ENCODE data around the gene S100A9.
A peak's percentile ranks its signal among the peaks of the same experiment; 100 is the strongest.
"Not testable (repeated sequence)": the region's sequence is repeated elsewhere in the genome, so short reads cannot be mapped to it uniquely, and the experiment has no call there.

S100A9 gene

GRCh38 chr1:153389973-153390879 is 32.6 kb downstream of the S100A9 start:
- DNase-seq (ENCODE audit: low read depth): no peak

DNA sequence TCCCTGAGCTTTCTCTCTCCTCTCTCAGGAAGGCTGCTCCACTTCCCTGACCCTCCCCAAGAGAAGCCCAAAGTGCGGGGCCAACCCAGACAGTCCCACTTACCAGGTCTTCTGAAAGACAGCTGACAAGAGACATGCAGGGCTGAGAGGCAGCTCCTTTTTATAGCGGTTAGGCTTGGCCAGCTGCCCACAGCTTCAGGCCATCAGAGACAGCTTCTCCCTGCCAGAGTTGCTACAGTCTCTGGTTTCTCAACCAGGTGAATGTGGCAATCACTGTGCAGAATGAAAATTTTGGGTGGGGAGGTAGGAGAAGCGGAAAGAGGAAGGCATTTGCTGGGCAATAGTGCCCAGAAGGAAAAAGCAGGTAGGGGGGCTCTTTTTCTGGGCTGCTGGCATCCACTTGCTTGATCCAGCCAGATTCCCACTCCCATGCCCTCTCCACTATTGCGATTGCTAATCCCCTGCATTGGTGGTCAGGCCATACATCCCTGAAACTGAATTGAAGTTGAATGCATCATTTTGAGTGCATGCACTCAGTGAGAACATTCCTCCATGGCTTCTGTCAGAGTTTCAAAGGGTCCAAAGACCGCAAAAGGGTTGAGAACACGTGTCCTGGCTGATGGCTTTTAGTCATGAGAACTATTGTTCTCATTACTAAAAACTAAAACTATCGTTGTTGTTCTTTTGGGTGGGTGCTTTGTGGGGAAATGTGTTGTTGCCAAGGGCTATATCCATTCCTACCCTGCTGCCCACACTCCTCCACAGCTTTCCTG is 33.5 kb downstream of the S100A9 start, which contains the start of gene S100A8:
Gene S100A8 (minus strand): TSS at position 136 of the 773 bp plus-strand sequence. CDS start 538 bp downstream, outside the sequence.
- no peak for DNase-seq (ENCODE audit: low read depth)

- no peak for DNase-seq (ENCODE audit: low read depth)
Observed at GRCh38 chr1:153392258-153392657, 34.6 kb downstream of the S100A9 start.

GRCh38 chr1:153392822-153393221 is 35.2 kb downstream of the S100A9 start:
- DNase-seq (ENCODE audit: low read depth): no peak

DNA sequence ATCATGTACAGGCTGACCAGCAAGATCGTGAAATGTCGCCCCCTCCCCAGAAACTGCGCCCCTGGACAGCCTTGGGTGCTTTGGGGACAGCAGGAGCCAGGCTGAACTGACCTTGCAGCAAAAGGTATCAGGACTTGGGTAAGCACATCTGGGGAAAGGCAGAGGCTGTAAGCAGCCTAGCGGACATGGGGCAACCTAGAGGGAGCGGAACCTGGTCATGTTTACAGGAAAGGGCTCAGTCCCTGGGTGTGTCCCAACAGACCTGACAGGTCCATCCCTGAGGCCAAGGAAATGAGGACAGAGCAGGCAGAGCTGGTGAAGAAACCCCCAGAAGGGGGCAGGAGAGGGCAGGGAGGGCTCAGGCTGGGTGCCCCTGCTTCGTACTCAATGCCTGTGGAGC is 36.3 kb downstream of the S100A9 start:
- DNase-seq (ENCODE audit: low read depth): no peak

DNA sequence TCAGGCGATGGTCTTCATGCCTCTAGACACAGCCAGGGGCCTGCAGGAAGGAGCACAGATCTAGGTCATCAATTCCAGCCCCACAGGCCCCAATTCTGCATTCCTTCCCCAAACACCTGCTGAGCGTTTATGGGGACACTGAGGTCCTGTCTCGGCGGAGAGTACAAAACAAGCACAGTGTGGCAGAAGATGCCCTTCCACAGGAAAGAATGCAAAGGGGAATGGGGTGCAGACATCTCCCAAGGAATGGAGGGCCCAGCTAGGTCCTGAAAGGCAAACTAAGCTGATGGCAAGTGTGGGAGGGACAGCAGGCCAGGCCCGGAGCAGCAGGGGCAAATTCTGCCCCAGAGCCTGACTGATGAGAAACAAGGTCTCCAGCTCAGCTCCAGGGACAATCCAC is 36.7 kb downstream of the S100A9 start:
- DNase-seq (ENCODE audit: low read depth): no peak

- DNase-seq (ENCODE audit: low read depth): no peak
Observed at GRCh38 chr1:153395136-153395685, 37.6 kb downstream of the S100A9 start.

GRCh38 chr1:153395776-153396175 is 38.1 kb downstream of the S100A9 start:
- DNase-seq (ENCODE audit: low read depth): no peak

GRCh38 chr1:153396461-153396860 is 38.8 kb downstream of the S100A9 start:
- no peak for DNase-seq (ENCODE audit: low read depth)

GRCh38 chr1:153397051-153397923 is 39.6 kb downstream of the S100A9 start:
- DNase-seq (ENCODE audit: low read depth): no peak

GRCh38 chr1:153397924-153398651 is 40.4 kb downstream of the S100A9 start:
- no peak for DNase-seq (ENCODE audit: low read depth)

DNA sequence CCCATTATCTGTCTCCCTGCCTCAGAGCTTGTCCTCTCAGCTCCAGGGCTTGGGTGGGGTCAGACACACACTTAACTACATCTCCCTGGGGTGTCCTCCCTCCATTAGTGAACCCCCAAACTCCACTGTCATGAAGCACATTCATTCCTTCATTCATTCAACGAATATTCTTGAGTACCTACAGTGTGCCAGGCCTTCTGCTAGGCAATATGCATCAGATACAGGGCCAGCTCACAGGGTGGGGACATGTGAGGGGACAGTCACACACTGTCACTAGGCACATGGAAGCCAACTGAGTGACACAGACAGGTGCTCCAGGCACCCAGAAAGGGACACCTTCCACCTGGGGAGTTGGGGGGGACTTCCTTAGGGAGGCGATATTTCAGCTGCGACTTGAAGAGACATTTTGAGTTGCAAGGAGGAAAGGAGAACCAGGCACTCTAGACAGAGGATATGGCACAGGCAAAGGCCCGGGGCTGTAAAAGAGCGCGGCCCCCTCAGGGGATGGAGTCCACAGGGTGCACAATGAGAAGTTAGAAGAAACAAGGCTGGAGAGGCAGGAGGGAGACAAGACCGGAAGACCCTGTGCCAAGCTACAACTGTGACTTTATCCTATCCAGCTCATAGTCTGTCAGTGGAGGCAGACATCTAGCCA is 41.9 kb downstream of the S100A9 start:
- DNase-seq (ENCODE audit: low read depth): no peak

- no peak for DNase-seq (ENCODE audit: low read depth)
Observed at GRCh38 chr1:153400244-153400643, 42.6 kb downstream of the S100A9 start.

GRCh38 chr1:153401461-153401860 is 43.8 kb downstream of the S100A9 start:
- no peak for DNase-seq (ENCODE audit: low read depth)

- no peak for DNase-seq (ENCODE audit: low read depth)
Observed at GRCh38 chr1:153402226-153402625, 44.6 kb downstream of the S100A9 start.

GRCh38 chr1:153403421-153404085 is 45.9 kb downstream of the S100A9 start:
- DNase-seq (ENCODE audit: low read depth): no peak

GRCh38 chr1:153404086-153404635 is 46.5 kb downstream of the S100A9 start:
- DNase-seq (ENCODE audit: low read depth): no peak

GRCh38 chr1:153404768-153405167 is 47.1 kb downstream of the S100A9 start:
- DNase-seq (ENCODE audit: low read depth): peak; percentile 45

DNA sequence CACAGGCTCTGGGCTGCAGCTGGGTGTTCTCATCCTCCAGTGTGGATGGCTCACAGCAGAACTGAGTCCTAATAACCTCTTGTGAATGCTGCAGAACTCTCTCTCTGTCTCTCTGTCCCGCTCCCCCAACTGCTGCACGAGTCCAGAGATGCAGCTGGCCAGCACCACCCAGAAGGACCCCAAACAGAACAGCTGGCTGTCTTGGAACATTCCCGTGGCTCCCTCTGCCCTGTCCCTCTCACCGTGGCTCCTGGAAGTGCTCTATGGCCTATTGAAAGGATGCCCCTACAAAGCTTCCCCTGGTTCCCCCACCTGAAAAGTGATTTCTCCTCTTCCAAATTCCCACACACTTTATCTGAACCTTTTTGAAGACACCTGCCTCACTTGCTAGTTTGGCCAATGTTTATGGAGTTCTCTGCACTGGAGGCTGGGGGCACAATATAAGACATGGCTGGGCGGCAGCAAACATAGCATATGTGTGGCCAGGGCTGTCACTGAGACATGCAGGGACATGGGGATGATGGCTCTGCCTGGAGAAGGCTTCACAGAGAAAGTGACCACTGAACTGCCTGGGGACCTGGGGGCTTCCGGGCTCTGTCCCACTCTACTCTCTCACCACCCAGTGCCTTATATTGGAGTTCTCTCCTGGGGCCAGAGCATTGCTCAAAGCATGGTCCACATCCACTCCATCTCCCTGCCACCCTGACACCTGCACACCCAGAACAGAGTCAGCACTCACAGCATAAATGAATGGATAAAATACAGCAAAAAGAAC is 48.4 kb downstream of the S100A9 start:
- DNase-seq (ENCODE audit: low read depth): not testable (repeated sequence)

All from activated T-cell treated with anti-CD3 and anti-CD28 coated beads for 24 hours (primary cell).